LHCN-M2 (cell line): ENCODE data around the gene RNU1-3. TPM values are rescaled to one million over a fixed set of nuclear protein-coding genes. Genes with fewer than 3 reads are reported as not detected.
A peak's percentile ranks its signal among the peaks of the same experiment; 100 is the strongest.
"Not testable (repeated sequence)": the region's sequence is repeated elsewhere in the genome, so short reads cannot be mapped to it uniquely, and the experiment has no call there.

Experiments
- DNase-seq: peaks from one replicate; pipeline ENCODE4 v3.0.0-alpha.2; 2012; ENCODE audit warnings: low read depth
- total RNA-seq: library from RNA; depleted of rRNA; stranded (reverse); fragments of >200 nt; gene quantifications from 2 replicates; pipeline ENCODE4 v1.2.3, GENCODE V29; 2014

The RNU1-3 gene
- total RNA-seq, 1 experiment from 2014 or later, result not detected

DNA sequence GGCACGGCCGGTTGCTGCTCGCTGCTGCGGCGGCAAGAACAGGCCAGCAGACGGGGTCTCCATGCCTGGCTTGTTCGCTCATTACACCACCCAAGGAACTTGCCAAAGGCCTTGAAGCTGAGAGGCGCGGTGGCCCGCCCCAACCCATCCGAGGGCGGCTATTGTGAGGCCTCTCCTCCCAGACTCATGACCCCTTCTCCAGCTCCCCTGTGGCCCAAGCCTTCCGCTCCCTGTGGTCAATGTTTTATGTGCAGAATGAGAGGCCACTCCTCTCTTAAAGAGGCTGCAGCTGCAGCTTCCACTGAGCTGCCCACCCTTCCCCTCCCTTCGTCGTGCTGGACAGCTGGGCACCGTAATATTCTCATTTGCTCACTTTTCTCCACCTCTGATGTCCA, 27.6 kb upstream of the RNU1-3 start:
- DNase-seq, result not testable (repeated sequence)

DNA sequence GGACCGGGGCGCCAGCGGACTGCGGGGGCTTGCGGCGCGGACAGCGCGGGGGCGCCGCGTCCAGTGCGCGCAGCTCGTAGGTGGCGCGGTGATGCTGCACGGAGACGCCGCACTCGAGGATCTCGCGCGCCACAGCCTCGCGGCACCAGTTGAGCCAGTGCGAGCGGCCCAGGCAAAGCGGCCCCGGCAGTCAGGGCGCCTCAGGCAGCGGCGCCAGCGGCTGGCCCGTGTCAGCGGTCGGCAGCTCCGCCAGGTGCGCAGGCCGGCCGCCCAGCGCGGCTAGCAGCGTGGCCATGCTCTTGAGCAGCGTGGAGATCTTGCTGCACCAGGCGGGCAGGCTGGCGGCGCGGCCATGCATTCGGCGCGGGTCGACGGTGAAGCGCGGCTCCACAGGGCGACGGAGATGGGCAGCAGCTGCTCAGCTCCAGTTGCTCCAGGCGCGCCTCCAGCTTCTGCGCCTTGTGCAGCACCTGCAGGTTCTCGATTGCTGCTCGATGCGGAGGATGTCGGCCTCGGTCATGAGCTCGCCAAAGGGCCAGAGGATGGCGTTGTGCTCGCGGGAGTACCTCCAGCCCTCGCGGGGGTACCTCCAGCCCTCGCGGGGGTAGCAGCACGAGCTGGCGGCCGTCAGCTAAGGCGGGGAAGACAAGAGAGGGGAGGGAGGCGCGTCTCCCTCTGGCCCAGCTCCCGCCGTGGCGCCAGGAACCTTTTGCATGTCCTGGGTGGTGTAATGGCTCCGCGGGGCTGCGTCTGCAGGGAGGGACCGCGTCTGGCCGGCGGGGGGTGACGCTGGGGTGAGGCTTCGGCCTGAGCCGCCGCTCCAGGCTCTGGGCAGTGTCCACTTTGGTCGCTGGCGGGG, 26.9 kb upstream of the RNU1-3 start:
- not testable (repeated sequence) for DNase-seq

DNA sequence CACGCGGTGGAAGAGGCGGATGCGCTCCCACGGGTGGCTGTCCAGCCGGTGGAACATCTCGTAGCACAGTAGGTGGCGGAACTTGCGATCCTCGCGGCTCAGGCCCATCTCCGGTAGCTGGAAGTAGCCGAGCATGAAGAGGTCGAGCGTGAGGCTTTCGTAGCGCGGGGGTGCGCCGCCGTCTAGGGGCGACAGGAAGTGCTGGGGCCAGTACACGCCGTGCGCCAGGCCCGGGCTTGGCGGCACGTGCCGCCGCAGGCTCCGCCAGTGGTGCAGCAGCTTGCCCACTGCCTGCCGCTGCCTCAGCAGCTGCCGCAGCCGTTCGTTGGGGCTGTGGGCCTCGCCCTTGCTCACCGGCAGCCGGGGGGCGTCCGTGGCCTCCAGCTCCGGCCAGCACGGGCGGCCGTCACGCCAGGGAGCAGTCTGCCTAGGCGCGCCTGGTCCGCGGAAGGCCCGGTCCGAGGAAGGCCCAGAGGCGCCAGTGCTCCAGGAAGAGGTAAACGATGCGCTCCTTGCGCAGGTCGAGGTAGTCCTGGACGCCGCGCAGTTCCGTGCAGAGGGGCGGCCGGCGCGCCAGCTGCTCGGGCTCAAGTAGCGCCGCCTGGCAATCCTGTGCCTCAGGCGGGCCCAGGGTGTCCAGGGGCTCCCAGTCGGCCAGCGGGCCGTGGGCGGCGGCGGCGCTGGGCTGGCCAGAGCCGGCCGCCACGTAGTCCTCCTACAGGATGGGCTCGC, 26.1 kb upstream of the RNU1-3 start:
- not testable (repeated sequence) for DNase-seq

DNA sequence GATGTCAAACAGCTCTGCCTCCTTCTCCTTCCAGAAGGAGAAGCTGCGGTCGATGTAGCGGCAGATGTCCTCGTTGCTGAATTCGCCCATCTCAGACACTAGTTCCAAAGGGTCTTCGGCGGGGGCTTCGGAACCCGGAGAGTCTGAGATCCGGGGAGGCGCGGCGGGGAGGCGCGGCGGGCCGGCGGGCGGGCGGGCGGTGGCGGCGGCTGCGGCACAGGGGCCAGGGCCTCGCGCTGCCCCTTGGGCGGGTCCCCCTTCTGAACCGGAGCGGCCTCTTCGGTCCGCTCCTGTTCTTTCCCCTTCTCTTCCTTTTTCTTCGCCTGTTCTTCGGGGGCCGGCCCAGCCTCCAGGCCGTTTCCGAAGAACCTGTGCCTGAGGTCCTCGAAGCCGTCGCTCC, 25.5 kb upstream of the RNU1-3 start:
- not testable (repeated sequence) for DNase-seq

DNA sequence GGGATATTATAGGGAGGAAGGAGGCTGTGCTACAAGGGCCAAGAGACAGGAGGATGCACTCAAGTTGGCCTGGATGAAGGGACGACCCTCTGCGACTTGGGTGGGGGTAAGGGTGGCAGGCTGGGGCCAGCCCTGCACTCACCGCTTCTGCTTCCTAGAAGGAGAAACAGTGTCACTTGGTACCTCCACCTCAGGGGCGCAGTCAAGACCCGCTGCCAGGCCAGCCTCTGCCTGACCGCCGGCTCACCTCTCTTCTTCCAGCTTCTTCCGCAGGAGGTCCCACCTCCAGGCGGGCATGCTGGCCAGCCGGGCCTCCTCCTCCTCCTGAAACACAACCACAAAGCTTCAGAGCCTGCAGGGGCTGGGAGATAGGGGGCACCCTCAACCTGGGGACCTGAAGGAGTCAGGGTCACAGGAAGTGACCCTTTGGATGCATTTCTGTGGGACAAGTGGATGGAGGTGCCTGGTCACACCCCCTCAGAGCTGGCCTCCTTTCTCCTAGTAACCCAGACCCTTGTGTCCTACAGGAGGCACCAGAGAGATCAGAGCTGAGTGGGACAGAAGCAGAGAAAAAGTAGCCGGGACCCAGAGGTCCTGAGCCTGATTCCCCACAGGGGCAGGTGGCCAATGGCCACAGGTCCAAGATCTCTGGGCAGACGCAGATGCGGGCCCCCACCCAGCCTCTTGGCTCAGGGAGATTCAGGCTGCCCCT, 24.4 kb upstream of the RNU1-3 start:
- DNase-seq, result not testable (repeated sequence)

DNA sequence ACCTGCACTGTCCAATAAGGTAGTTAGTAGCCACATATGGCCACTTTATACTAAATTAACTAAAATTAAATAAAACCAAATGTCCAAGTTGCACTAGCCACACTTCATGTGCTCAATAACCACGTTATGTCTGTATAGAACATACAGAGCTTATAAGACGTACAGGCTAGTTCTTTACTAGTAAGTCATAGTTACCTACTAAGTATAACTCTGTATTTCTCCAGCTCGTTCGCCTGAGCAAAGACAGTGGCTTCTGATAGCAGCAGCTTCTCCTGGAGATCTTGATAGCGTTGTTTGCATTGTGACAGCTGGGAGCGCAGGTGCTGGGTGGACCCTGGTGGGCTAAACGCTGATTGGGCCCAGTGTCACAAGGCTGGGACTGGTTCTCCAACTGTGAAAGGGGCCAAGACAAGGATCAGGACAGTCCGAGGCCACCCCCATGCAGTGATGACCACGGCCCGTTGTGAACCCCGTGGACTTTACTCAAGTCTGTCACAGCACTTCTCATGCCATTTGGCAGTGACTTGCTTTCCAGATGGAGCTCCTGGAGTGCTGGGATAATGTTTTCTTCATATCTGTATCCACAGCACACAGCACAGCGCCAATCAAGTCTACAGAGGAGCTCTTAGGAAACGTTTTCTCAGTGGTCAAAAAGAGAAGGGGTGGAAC, 20.5 kb upstream of the RNU1-3 start:
- not testable (repeated sequence) for DNase-seq

DNA sequence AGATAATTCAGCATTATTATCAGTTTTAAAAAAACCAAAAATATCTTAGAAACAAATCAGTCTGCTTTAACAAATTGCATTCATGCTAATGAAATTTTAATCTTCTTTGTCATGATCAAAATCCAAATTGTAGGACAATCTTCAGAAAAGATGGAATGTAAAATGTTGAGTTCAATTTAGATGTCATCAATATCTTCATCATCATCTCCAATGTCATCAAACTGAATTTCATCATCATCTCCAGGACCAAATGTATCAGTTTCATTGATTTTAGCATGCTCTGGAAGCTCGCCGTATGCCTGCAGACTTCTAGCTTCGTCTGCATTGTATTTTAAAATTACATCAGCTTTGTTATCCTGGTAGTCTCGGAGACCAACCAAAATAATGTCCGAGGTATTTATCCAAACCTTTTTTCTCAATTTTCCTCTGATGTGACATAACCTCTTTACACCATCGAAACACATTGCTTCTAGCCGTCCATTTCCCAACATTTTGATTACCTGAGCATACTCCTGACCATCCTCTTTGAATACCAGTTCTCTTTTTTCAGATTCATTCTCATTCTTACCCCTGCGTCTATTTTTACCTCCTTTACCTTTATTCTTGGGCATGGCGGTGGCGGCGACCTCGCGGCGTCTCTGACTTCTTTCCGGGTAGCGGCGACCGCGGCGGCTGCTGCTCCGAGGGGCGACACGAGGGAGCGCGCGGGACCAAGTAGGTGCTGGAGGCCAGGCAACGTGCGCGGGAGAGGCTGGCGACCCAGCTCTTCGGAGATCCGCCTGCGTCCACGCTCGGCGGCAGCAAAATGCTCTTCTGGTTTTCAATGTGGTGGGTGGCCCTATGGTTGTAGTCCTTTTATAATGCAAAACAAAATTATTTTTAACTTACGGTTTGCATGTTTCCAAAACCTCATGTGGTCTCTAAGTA, 19.0 kb upstream of the RNU1-3 start:
- DNase-seq, result not testable (repeated sequence)

DNA sequence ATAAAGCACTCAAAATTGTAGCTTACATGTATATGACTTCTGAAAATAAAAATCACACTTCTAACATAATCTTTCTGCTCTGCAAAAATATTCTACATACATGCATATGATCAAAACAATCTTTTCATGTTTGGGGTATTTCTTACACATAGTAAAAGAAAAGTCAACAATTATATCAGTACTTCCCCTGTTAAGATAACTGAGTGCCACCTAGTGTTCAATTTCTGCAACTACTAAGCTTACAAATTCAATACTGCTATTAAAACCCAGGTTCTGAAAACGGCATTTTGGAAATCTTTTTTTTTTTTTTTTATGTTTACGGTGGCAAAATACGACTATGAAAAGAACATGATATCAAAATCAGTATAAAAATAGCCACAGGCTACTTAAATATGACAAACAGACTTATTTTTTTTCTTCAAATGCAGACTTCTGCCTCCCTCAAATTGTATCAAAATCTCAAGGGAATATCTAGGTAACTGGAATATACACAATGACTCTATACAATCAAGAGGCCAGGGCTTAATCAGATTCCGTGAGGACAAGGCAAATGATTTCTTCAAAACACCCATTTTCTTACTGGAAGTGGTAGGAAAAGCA, 18.1 kb upstream of the RNU1-3 start:
- not testable (repeated sequence) for DNase-seq

DNA sequence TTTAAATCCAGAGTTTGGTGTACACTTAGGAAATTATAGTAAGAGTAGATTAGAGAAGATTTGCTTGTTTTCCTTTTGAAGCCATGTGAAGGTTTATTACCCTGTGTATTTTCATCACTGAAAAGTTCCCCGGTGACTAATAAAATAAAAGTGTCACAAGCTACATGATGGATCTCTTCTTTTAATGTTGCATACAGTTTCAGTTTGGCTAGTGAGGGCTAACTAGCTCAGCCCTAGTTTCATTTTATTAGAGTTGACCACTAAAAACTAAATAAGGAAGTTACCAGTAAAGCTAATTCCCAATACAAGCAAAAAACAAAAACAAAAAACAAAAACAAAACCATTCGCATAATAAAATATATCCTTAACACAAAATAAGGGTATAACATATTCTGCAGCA, 17.4 kb upstream of the RNU1-3 start:
- not testable (repeated sequence) for DNase-seq

DNA sequence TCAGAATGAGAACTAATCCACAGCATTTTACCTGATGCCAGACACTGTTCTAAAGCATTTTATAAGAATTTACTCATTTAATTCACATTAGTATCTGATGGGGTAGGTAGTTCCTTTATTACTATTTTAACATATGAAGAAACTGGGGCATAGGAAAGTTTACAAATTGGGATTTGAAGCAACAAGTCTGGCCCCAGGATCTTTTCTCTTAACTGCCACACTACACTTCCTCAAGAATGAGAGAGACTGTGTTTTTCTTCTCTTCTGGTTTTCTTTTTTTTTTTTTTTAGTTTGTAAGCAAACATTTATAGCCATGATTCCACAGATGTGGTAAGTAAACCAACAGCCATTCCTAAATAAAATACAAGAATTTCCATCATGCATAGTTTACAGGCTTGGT, 16.1 kb upstream of the RNU1-3 start:
- DNase-seq, result not testable (repeated sequence)

DNA sequence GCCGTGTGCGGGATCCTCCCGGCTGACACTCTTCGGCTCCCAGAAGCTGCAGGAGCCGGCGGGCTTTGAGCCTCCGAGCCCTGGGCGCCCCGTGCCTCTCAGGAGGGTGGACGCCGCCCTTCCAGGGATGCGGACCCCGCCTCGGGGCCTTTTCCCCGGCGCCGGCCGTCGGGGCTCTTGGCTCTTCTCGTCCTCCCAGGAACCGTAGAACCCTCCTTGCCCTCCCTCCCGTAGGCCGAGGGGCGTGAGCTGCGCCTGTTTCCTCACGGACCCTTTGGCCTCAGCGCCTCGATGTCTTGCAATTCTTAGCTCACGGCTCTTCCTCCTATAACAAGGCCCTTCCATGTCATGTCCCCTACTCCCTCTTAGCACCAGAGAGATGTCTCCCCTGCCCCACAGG, 13.6 kb upstream of the RNU1-3 start:
- not testable (repeated sequence) for DNase-seq

DNA sequence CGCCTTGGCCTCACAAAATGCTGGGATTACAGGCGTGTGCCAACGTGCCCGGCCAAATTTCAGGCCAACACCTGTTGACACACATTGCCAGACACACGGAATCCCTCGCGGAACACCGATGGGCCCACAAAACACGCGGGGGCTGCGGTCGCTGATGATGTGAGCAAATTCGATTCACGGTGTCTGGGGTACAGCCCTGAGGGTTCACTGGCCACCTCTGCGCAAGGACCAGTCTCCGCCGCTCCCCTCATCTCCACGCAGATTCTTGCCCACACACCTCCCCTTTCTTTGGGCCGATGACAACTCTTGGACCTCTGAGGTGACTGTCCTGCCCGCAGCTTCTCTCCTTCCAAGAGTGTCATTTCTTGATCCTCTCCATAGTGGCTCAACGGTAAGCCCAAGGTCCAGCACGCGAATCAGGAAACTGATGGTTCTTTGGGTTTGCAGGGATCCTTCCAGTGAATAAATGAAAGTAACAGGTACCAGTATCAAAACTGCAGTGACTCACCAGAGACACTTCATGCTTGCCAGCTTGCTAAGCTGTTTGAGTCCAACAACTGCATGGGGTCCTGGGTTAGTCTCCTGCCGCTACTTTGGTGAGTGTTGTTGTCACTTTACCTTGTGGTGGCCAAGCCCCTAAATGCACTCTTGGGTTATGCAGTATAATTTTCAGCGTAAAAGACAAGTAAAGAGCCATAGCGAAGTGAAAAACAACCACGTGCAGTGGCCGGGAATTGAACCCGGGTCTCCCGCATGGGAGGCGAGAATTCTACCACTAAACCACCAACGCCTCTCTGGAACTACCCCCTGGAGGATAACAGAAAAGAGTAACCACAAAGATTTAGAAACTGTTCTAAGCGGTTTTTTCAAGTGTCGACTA, 11.0 kb upstream of the RNU1-3 start:
- DNase-seq, result peak; percentile 90

DNA sequence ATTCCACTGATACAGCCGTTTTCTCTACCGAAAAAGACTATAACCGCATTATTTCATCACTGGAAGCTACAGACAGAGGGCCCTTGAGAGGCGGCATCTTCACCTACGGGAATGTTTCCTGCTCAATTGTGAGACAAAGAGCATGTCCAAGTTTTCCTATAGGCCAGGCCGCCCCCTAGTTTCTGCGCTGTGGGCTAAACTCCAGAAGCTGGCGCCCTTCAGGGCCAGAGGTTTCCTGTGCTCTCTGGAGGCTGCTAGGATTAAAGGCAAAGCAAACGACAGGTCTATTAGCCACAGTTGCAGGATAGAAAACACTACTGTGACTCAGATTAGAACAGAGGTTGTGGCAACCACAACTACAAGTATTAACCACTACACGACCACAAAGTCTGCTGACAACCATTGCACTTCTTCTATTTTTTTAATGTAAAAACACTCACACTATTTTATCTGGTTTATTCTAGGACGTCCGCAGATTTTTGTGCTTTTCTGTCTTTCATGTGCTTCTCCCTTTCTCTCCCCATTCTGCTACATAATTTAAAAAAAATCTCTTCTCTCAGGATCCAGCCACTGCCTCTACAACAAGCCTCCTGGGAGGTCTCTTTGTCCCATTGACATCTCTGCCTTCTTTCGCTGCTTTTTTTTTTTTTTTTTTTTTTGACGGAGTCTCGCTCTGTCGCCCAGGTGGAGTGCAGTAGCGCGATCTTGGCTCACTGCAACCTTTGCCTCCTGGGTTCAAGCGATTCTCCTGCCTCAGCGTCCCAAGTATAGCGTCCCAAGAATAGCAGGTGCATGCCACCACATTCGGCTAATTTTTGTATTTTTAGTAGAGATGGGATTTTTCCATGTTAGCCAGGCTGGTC, 10.1 kb upstream of the RNU1-3 start:
- DNase-seq, result peak; percentile 36

DNA sequence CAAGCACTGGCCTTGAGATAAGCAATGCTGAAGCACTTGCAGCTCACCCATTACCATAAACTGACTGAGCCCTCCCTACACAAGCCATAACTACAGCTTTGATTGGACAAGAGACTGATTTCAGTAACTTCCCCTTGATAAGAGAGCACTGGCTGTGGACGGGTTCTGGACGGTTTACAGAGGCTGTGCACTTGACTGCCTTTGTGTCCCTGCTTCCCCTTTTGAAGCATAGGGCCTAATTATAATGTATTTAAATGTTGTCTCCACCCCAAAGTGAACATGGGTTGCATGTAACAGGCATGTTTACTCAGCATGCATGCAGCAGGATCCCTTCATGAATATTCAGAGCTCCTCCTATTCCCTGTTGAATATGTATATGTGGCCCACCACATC, 8.4 kb upstream of the RNU1-3 start:
- DNase-seq, result not testable (repeated sequence)

DNA sequence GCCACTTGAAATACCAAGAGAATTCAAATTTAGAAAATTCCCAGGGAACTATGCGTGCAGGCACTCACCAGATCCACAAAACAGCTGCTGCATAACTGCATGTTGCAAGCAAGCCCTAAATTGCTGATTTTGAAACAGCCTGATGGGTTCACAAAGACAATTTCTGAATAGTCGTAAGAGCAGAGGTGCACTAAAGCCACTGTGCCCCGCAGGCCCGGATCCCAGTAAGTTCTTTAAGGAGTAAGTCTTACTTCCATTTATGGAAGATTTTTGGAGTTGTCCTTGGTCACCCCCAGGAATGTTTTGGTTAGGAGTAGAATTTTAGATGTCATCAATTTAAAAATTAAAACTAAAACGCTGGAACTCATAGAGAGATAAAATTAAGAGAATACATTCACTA, 7.2 kb upstream of the RNU1-3 start:
- not testable (repeated sequence) for DNase-seq

DNA sequence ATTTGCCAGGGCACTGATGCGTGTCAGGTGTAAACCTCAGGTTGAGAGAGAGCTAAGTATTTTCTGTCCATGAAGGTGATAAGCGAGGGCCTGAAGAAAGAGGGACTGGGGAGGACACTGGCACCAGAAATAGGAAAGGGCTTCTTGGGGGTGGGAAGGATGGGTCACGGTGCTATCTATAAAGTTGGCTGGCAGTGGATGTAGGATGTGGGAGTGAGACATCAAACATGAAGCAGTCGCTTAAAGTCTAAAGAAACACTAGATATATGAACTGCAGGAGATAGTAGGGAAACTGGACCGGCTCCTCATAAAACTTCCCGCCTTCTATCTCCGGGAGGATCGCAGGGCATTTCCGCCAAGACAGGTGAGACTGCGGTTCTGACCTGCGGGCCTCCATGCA, 912 bp downstream of the RNU1-3 start:
- not testable (repeated sequence) for DNase-seq

DNA sequence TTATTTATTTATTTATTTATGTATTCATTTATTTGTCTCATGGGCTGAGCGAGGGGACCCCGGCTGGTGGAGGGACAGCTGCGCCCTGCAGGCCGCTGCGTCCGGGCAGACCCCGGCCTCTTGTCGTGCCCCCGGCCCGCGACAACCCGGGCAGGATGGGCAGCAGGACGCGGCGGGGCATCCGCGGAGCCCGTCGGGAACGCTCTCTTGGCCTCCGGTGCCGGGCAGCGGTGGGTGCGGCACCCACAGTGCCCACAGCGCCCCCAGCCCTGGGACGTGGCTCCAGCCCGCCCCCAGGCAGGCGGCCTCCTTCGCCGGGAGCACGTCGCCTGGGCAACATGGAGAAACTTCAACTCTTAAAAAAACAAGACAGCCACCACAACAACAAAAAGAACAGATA, 8.5 kb downstream of the RNU1-3 start:
- DNase-seq, result not testable (repeated sequence)
